ENCODE measurements around the gene SCP2.
"Not testable (repeated sequence)": the region's sequence is repeated elsewhere in the genome, so short reads cannot be mapped to it uniquely, and the experiment has no call there.

SCP2 gene

DNA sequence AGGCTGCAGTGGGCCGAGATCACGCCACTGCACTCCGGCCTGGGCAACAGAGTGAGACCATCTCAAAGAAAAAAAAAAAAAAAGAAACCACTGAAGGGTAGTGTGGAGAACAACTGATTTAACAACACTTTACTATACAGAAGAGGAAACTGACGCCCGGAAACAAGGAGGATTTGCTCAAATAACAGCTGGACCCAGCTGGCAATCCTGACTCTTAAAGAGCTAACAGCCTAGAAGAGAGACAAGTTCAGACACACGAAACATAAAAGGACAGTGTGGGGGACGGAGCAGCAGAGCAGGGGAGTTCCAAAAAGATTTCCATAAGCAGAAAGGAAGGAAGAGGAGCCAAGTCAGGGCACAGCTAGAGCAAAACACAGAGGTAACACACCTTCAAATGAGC is 9.9 kb upstream of the SCP2 start:
- DNase-seq = no peak

DNA sequence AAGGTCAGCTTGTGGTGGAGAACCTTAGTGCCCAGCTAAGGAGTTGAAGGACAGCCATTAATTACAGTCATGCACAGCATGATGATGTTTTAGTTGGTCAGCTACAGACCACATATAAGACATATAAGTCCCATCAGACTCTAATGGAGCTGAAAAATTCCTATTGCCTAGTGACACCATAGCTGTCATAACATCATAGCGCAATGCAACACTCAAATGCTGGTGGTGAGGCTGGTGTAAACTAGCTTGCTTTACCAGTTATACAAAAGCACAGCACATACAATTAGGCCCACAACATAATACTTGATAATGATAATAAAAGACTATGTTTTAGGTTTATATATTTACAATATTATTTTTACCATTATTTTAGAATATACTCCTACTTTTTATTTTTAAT is 9.5 kb upstream of the SCP2 start:
- DNase-seq = no peak

DNA sequence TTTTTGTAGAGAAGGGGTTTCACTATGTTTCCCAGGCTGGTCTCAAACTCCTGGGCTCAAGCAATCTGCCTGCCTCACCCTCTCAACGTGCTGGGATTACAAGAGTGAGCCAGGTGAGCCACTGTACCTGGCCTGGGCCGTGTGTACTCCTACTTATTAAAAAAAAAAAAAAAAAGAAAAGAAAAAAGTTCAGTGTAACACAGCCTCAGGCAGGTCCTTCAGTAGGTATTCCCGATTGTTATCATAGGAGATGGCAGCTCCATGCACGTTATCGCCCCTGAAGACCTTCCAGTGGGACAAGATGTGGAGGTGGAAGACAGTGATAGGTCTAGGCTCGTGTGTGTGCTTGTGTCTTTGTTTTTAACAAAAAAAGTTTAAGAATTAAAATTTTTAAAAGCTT is 8.9 kb upstream of the SCP2 start:
- DNase-seq = no peak

DNA sequence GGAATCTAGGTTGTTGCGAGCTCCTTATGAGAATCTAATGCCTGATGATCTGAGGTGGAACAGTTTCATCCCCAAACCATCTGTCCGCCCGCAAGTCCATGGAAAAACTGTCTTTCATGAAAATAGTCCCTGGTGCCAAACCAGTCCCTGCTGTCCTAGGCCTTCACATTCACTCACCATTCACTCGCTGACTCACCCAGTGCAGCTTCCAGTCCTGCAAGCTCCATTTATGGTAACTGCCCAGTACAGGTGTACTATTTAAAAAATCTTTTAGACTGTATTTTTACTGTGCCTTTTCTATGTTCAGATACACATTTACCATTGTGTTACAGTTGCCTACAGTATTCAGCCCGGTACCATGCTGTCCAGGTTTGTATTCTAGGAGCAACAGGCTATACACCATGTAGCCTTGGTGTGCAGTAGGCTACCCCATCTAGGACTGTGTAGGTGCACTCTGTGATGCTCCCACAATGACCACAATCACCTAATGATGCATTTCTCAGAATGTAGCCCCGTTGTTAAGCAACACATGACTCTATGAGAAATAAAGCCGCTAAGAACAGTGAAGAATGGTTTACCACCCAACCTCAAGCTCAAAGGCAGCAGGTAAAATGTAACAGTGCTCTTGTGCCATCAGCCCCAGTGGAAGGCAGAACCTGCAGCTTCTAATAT is 7.9 kb upstream of the SCP2 start:
- no peak for DNase-seq

DNA sequence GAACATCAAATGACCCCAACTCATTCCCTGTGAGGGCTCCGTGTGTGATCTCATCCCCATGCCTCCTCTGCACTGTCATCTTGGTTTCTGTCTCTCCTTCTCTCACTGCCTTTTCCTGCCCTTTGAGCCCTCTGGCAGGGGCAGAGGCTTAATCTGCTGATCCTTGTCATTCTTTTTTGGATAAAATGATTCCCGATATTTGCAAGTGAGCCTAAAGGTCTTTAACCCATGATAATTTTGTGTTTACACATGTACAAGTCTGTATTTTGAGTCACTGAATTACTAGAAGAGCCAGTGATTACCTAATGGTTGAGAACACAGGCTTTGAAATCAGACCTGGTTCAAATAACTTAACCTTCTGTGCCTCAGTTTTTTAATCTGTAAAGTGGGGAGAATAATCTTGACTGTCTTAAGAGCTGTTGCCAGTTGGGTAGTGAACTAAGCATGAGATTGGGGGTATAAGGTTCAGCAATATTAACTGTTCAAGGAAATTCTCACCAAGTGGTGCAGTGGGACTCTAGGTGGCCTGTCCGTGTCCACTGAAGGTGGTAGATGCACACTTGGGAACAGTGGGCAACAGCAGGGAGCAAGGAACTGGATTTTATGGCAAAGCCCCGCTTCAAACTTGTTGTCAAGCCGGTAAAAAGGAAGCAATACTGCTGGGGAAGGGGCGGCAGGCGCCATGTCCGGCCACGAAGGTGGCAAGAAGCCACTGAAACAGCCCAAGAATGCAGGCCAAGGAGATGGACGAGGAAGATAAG is 7.2 kb upstream of the SCP2 start:
- DNase-seq = no peak

DNA sequence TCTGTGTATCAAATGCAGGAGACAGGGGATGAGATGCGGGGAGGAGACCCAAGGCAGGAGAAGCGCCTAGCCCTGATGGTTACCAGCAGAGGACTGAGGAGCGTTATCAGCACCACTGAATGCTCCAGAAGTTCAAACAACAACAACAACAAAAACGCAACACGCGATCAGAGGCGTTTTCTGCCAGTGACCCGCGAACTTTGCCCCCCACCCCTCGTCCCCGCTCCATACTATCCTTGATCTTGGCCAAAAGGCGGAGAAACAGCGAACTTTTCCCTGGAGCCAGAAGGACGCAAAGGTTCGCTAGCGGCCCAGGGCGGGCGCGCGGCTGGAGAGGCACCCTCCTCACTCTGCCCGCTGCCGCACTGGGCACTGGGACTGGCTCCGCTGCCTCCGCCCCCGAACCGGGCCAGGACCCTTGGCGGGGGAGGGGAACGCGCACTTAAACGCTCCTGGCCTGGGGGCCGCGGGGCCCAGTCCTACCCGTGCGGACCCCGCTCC is 6.2 kb upstream of the SCP2 start:
- no peak for DNase-seq

DNA sequence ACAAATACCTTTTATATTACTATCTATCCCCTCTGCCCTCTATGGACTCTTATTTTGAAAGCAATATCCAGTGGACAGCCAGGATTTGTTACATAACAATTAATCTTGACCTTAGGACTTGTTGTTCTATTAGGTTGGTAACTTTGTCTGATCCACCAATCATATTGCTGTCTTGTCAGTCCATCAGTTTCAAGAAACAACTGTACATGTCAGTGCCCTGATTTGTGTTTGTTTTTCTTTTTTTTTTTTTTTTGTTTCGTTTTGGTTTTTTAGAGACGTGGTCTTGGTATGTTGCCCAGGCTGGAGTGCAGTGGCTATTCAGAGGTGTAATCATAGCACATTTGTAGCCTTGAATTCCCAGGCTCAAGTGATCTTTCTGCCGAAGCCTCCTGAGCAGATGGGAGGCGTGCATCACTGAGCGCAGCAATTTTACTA is 1.5 kb upstream of the SCP2 start:
- DNase-seq = no peak

DNA sequence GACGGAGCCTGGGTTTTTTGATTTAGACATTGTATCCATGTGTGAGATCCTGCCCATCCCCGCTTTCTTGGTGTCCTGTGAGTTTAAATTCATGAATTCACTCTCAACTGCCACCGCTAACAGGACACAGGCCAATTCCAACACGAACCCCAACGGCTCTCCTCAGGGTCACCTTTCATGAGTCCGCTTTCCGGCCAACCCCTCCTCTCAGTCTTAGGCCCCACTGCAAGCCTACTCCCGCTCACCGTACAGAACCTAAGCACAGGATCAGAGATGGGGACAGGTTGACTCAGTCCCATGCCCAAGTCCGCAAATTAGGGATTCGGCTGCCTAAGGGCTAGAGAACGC is 238 bp upstream of the SCP2 start:
- DNase-seq = no peak

DNA sequence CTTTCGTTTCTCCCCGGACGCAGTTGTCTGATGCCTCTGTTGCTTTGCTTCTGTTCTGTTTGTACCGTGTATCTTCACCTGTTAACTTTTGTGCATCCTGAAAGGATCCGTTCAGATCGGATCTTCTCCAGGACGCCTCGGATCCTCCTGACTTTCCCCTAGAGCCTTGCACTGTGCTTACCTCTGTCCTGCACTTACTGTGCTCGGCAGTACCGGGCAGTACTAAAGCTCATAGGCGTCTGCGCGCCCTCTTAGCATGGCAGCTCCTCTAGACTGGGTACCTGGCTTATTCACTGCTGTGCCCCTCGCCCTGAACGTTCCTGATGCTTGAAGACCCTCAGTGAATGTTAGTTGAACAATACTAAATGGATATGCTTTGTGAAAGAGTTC is 934 bp downstream of the SCP2 start:
- no peak for DNase-seq

DNA sequence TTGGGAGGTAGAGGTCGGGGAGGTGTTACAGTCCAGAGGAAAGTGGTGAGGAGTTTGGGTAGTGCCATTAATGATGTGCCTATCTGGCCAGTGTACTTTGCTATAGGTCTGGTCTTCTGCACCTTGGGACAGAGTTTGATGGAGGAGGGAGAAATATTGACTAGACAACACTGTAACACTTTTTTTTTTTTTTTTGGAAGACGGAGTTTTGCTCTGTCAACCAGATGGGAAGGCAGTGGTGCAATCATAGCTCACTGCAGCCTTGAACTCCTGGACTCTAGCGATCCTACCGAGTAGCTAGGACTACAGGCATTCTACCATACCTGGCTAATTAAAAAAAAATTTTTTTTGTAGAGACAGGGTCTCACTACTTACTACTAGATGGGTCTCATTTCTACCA is 1.9 kb downstream of the SCP2 start:
- DNase-seq = no peak

DNA sequence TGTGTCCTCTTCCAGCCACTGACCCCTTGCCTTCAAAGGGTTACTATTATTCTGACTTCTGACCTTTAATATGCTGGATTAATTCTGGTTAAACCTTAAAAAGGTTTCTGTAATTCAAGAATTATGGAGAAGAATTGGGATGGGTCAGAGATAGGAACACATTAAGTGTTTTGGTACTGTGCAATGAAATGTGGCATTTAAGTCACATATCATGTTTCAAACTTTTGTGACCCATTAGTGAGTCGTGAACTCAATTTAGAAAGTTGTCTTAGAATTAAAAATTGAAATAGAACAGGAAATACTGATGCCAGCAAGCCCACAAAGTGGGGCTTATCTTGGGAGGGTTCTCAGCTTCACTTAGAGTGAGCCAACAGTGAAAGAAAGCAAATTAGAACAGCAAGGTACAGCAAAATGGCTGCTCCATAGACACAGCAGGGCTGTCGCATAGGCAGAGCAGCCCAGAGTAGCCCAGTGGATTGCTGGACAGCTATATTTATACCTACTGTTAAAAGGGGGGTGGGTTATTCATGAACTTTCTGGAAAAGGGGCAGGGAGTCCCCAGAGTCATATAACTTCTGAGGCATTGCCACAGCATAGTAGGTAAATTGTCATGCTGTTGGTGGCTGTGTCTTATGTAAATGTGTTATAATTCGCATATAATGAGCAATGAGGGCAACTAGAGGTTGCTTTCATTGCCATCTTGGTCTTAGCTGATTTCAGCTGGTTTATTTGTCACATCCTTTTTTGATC is 10.5 kb downstream of the SCP2 start:
- no peak for DNase-seq

DNA sequence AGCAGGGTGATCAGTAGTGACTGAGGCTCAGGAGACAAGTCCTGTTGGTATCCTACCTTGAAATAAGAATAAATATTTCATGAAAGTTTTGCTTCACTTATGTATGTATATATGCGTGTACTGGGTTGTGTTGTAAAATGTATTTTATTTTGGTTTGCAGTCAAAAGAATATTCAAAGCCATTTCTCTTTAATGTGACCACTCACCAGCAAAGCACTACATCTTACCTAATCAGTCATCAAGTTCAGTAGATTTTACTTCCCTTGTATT is 11.0 kb downstream of the SCP2 start:
- DNase-seq = no peak

DNA sequence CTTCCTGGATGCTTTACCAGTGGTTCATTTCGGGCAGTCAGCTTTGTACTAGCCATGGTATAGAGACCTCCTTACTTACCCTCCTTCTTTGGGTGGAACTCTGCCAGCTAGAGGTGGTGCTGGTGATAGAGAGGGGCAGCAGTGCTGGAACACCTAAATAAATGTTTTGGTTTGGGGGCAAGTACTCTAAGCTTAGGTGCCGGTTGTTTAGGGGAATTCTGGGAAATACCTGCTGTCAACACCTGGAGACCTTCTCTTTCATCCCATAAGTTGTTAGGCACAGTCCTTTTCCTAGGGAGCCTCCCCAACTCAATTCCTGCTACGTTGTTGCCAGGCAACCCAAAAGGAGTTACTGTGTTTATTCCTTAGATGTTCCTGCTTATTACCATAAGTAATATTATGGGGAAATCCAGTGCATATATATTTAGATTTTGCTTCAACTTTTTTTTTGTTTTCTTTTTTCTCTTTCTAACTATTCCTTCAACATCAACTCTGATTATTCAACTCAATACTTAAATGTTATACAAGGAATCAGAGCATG is 16.9 kb downstream of the SCP2 start:
- no peak for DNase-seq

DNA sequence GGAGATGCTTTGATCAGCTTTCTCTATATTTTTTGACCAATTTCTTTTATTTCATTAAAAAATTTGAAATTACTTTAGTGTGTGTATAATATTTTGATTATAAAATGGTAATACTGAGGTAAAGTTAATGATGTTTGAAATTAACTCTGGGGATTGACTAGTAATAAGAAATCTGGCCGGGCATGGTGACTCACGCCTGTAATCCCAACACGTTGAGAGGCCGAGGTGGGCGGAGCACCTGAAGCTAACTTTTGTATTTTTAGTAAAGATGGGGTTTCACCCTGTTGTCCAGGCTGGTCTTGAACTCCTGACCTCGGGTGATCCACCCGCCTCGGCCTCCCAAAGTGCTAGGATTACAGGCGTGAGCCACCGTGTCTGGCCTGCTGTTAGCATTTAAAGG is 17.5 kb downstream of the SCP2 start:
- DNase-seq = no peak

DNA sequence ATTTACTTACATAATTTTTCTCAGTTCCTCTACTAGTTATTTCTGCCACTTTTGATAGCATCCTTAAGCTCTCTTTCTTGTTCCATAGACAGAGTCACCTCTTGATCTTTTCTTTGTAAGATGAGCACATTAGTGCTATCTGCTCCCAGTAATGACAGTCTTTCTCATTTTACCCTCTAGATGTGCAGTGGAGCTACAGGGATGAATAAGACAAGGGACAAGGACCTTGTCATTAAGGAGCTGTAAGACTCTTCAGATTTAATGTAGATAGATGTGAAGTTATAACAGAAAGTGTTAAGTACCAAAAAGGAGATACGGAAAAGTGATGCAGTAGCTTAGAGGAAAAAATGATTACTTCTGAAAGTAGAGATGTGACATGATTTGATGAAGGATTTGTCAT is 20.4 kb downstream of the SCP2 start:
- no peak for DNase-seq

DNA sequence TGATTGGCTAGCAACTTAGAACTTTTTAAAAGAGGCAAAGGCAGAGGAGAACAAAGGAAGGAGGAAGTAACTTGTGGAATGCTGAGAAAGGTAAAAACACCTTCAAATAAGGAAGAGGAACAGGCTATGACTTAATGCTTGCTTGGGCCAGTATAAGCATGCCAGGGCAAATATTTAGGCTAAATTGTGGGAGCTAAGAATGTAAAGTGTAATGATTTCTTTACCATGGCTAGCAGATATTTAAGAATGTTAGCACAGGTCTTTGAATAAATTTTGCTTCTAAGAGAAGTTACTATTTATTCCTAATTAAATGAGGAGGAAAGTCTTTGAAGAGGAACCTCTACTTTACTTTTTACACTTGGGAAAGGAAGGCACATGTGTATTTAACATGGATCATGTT is 22.5 kb downstream of the SCP2 start:
- not testable (repeated sequence) for DNase-seq

DNA sequence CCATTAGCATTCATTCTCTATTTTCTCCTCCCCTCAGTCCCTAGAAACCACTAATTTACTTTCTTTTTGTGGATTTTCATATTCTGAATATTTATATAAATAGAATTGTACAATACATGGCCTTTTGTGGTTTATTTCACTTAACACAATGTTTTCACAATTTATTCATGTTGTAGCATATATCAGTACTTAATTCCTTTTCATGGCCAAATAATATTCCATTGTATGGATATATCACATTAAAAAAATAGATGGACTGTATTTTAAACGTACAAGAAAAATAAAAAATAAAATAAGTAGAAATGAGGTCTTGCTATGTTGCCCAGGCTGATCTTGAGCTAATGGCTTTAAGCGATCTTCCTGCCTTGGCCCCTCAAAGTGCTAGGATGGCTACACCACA is 25.0 kb downstream of the SCP2 start:
- DNase-seq = no peak

DNA sequence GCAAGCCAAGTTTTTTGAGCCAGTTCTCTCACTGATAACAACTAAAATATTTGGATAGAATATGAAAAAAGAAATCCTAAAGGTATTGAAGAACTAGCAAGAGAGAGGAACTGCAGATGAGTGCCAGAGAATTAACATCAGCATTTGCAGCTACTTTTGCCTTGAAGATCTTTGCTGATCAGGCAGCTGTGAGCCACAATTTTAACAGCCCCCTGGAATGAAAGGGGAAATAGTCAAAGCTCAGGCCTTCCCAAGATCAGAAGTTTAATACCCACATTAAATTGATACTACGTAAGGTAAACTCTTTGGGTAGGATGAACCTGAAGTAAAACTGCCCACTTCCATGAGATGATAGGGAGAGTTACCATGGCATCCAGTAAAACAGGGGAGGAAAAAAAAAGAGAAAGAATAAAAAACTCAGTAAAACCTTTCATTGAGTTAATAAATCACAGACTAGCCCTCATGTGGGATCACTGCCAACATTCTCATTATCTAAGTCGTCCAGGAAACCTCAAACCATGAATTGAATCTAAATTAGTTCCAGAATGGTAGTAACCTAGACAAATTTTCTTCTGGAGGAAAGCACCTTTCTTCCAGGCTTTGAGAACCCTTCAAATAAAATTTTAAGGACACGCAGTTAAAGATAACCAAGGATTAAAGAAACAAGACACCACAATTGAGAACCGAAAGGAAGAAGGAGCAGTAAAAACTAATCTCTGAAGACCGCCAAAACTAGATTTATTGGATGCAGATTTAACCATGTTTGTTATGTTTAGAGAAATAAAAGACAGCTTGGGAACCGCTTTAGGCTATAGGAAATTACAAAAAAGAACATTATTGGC is 28.3 kb downstream of the SCP2 start:
- DNase-seq = peak; percentile 12

DNA sequence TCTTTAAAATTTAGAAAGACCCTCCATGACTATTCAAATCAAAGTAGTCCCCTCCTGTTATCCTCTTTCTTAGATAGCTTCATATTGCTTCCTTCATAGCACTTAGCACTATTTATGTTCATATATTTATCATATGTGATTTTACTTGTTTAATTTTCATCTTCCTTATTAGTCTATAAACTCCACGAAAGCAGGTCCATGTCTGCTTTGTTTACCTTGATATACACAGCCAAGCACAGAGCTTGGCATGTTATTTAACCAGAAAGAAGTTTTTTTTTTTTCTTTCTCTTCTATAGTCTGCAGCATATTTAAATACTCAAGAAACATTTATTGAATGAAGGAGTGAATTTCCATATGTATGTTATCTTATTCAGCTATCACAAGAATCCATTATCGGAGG is 36.0 kb downstream of the SCP2 start:
- no peak for DNase-seq

DNA sequence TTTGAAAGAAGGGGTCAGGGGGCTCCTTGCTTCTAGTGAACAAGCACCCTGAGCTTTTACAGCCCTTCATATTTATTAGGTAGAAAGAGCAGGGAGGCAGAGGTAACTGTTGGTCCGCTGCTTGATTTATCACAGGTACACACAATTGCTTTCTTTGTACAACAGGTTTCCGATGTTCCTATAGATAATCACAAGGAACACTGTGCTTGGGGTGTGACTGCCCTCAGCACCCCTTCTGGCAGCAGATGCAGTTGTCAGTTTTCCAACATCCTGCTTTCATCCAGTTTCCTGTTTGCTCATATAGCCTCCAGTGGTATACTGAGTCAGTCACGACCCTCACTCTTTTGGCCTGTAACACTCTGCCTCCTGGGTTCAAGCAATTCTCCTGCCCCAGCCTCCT is 40.6 kb downstream of the SCP2 start:
- no peak for DNase-seq

DNA sequence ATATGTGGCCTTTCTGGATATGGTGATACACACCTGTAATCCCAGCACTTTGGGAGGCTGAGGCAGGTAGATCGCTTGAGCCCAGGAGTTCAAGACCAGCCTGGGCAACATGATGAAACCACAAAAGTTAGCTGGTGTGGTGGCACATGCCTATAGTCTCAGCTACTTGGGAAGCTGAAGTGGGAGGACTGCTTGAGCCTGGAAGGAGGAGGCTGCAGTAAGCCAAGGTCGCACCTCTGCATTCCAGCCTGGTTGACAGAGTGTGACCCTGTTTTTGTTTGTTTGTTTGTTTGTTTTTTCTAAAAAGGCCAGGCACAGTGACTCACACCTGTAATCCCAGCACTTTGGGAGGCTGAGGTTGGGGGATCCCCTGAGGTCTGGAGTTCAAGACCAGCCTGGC is 42.2 kb downstream of the SCP2 start:
- not testable (repeated sequence) for DNase-seq

DNA sequence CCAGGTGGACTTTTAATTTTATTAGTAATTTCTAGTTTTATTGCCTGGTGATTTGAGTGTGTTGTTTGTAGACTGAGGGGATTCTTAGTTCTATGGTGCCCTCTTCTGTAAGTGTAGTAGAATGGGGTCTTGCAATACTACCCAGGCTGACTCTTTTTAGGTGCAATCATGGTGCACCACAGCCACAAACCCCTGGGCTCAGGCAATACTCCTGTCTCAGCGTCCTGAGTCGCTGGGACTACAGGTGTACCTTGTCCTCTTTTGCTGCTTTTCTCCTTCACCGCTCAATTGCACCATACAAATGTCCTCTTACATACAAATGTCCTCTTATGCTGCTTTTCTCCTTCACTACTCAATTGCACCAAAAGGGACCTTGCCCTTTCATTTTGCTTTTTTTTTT is 43.1 kb downstream of the SCP2 start:
- DNase-seq = no peak

DNA sequence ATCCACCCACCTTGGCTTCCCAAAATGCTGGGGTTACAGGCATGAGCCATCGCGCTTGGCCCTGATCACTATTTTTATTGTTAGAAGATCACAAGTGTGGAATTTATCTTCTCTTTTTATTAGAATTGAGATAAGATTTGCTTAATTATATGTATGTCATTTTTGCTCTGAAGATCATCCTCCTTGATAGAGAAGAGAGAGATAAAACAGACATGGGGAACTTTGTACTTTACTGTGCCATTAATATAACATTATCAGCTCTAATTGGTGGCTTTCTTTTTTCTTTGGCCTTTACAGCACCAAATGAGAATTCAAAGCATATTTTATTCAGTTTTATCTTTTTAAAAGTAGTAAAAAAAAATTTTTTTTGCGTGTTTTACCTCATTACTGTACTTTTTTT is 46.8 kb downstream of the SCP2 start:
- no peak for DNase-seq

Measured in COR-L47 (cell line).